H9 (cell line): ENCODE measurements around the gene RBMY1A1. TPM values are rescaled to one million over a fixed set of nuclear protein-coding genes. Genes with fewer than 3 reads are reported as not detected.
"Not testable (repeated sequence)": the region's sequence is repeated elsewhere in the genome, so short reads cannot be mapped to it uniquely, and the experiment has no call there.

ENCODE experiments used
- DNase-seq: peaks from one replicate; pipeline ENCODE4 v3.0.0-alpha.2; 2017
- H2AFZ ChIP-seq: one replicate; pipeline ENCODE4 v1.6.1; 2013; ENCODE audit warnings: mild to moderate bottlenecking, low read length, control low read depth, moderate library complexity
- H2AK5ac ChIP-seq: 2 replicates; pipeline ENCODE4 v1.6.1; 2013; ENCODE audit warnings: low read length, control low read depth, mixed read lengths; ENCODE audit not compliant: insufficient read length
- H2BK120ac ChIP-seq: one replicate; pipeline ENCODE4 v1.6.1; 2013; ENCODE audit warnings: low read depth, mild to moderate bottlenecking, low read length, control low read depth, inconsistent platforms; ENCODE audit not compliant: poor library complexity, severe bottlenecking
- H2BK12ac ChIP-seq: 2 replicates; pipeline ENCODE4 v1.6.1; 2013; ENCODE audit warnings: low read length, control low read depth, mixed read lengths, low read depth; ENCODE audit not compliant: insufficient read length
- H2BK15ac ChIP-seq: 2 replicates; pipeline ENCODE4 v1.6.1; 2013; ENCODE audit warnings: low read depth, low read length, control low read depth
- H2BK20ac ChIP-seq: one replicate; pipeline ENCODE4 v1.6.1; 2013; ENCODE audit warnings: low read depth, mild to moderate bottlenecking, low read length, control low read depth, inconsistent platforms; ENCODE audit not compliant: poor library complexity, severe bottlenecking
- H2BK5ac ChIP-seq: 2 replicates; pipeline ENCODE4 v1.6.1; 2013; ENCODE audit warnings: low read length, control low read depth, mixed read lengths; ENCODE audit not compliant: insufficient read length
- H3K14ac ChIP-seq: 2 replicates; pipeline ENCODE4 v1.6.1; 2013; ENCODE audit warnings: low read length, control low read depth; ENCODE audit not compliant: insufficient read depth
- H3K18ac ChIP-seq: 2 replicates; pipeline ENCODE4 v1.6.1; 2013; ENCODE audit warnings: low read depth, mild to moderate bottlenecking, mixed read lengths, low read length, control low read depth; ENCODE audit not compliant: insufficient read length
- H3K23ac ChIP-seq: 2 replicates; pipeline ENCODE4 v1.6.1; 2013; ENCODE audit warnings: low read length, control low read depth, mixed read lengths, low read depth; ENCODE audit not compliant: insufficient read length
- H3K23me2 ChIP-seq: 2 replicates; pipeline ENCODE4 v1.6.1; 2013; ENCODE audit warnings: low read depth, mild to moderate bottlenecking, mixed read lengths, low read length, control low read depth; ENCODE audit not compliant: insufficient read length, poor library complexity, severe bottlenecking
- H3K27ac ChIP-seq: 2 replicates; pipeline ENCODE4 v1.5.1; 2013; ENCODE audit warnings: low read length, control low read depth, mixed read lengths, low read depth; ENCODE audit not compliant: insufficient read length
- H3K27me3 ChIP-seq: 2 replicates; pipeline ENCODE4 v1.6.1; 2013; ENCODE audit warnings: low read length, control low read depth, inconsistent platforms; ENCODE audit not compliant: insufficient read depth
- H3K4ac ChIP-seq: 2 replicates; pipeline ENCODE4 v1.6.1; 2013; ENCODE audit warnings: low read depth, mild to moderate bottlenecking, control low read depth, inconsistent platforms, low read length, moderate library complexity
- H3K4me1 ChIP-seq: 2 replicates; pipeline ENCODE4 v1.6.1; 2013; ENCODE audit warnings: low read length, control low read depth, inconsistent platforms; ENCODE audit not compliant: insufficient read depth
- H3K4me2 ChIP-seq: 2 replicates; pipeline ENCODE4 v1.6.1; 2013; ENCODE audit warnings: low read length, control low read depth, mixed read lengths; ENCODE audit not compliant: insufficient read length, insufficient read depth
- H3K56ac ChIP-seq: 2 replicates; pipeline ENCODE4 v1.6.1; 2013; ENCODE audit warnings: low read depth, mild to moderate bottlenecking, mixed read lengths, low read length, control low read depth; ENCODE audit not compliant: insufficient read length
- H3K79me1 ChIP-seq: 2 replicates; pipeline ENCODE4 v1.6.1; 2013; ENCODE audit warnings: low read depth, mild to moderate bottlenecking, moderate library complexity, low read length, control low read depth, inconsistent platforms; ENCODE audit not compliant: insufficient read depth, poor library complexity, severe bottlenecking
- H3K79me2 ChIP-seq: 2 replicates; pipeline ENCODE4 v1.6.1; 2013; ENCODE audit warnings: low read length, control low read depth, inconsistent platforms; ENCODE audit not compliant: insufficient read depth
- H3K9ac ChIP-seq: 2 replicates; pipeline ENCODE4 v1.6.1; 2013; ENCODE audit warnings: low read length, control low read depth, mixed read lengths; ENCODE audit not compliant: insufficient read length; ENCODE audit errors: extremely low read depth
- H3K9me3 ChIP-seq: one replicate; pipeline ENCODE4 v1.6.1; 2013; ENCODE audit warnings: low read depth, low read length, inconsistent platforms; ENCODE audit not compliant: control insufficient read depth
- H3T11ph ChIP-seq: one replicate; pipeline ENCODE4 v1.6.1; 2013; ENCODE audit warnings: mild to moderate bottlenecking, low read length, control low read depth, inconsistent platforms
- H4K20me1 ChIP-seq: one replicate; pipeline ENCODE4 v1.6.1; 2013; ENCODE audit not compliant: control insufficient read depth, insufficient read length, insufficient read depth
- H4K5ac ChIP-seq: 2 replicates; pipeline ENCODE4 v1.6.1; 2013; ENCODE audit warnings: low read depth, mild to moderate bottlenecking, mixed read lengths, low read length, control low read depth; ENCODE audit not compliant: insufficient read length
- H4K8ac ChIP-seq: replicated peaks from 2 replicates; pipeline ENCODE4 v1.6.1; 2013; ENCODE audit warnings: low read length, control low read depth, mixed read lengths, low read depth; ENCODE audit not compliant: insufficient read length
- H4K91ac ChIP-seq: 2 replicates; pipeline ENCODE4 v1.6.1; 2013; ENCODE audit warnings: low read depth, mild to moderate bottlenecking, moderate library complexity, mixed read lengths, low read length, control low read depth; ENCODE audit not compliant: insufficient read length
- H3K27ac Mint-ChIP-seq, 3 experiments: 2 replicates in 2 of 3; 3 replicates in 1 of 3; pipeline ENCODE4 v1.8.0; 2020 to 2021; ENCODE audit warnings: mixed read lengths in 3 of 3, mild to moderate bottlenecking in 1 of 3, moderate library complexity in 1 of 3
- H3K27me3 Mint-ChIP-seq: 2 replicates; pipeline ENCODE4 v1.8.0; 2021; ENCODE audit warnings: low read depth, mild to moderate bottlenecking, moderate library complexity, mixed read lengths
- H3K36me3 Mint-ChIP-seq, 3 experiments: 2 replicates in 2 of 3; 3 replicates in 1 of 3; pipeline ENCODE4 v1.8.0; 2020 to 2021; ENCODE audit warnings: low read depth in 3 of 3, mixed read lengths in 3 of 3; ENCODE audit not compliant: insufficient read depth in 1 of 3
- H3K4me1 Mint-ChIP-seq, 2 experiments: 2 replicates each; pipeline ENCODE4 v1.8.0; 2020; ENCODE audit warnings: mixed read lengths in 2 of 2
- H3K4me3 Mint-ChIP-seq, 2 experiments: 2 replicates in 1 of 2; 3 replicates in 1 of 2; pipeline ENCODE4 v1.8.0; 2020 to 2021; ENCODE audit warnings: mild to moderate bottlenecking in 2 of 2, mixed read lengths in 2 of 2, moderate library complexity in 1 of 2
- H3K9me3 Mint-ChIP-seq, 2 experiments: 2 replicates in 1 of 2; 3 replicates in 1 of 2; pipeline ENCODE4 v1.8.0; 2020; ENCODE audit warnings: mild to moderate bottlenecking in 2 of 2, mixed read lengths in 2 of 2, moderate library complexity in 1 of 2
- WGBS: extraction: QIAGEN DNeasy Blood & Tissue Kit; methylation state at CpG from one replicate; pipeline ENCODE4 v1.1.7; 2013; ENCODE audit warnings: missing lambda C conversion rate, low lambda C conversion rate, mixed read lengths; ENCODE audit not compliant: insufficient read length; ENCODE audit errors: extremely low coverage; 5-methylcytosine and 5-hydroxymethylcytosine counted together
- total RNA-seq: library from RNA; stranded (reverse); gene quantifications from 2 replicates; pipeline ENCODE4 v1.2.1, GENCODE V29; 2021
- TF ChIP-seq, protein P1 (sequence below): fragments of 200-600 bp; sonication (generic); conservative IDR thresholded peaks from 3 replicates; pipeline ENCODE4 v1.8.0; 2021; ENCODE audit warnings: antibody characterized with exemption, mild to moderate bottlenecking

Gene RBMY1A1
- total RNA-seq, 1 experiment from 2014 or later, result not detected

DNA sequence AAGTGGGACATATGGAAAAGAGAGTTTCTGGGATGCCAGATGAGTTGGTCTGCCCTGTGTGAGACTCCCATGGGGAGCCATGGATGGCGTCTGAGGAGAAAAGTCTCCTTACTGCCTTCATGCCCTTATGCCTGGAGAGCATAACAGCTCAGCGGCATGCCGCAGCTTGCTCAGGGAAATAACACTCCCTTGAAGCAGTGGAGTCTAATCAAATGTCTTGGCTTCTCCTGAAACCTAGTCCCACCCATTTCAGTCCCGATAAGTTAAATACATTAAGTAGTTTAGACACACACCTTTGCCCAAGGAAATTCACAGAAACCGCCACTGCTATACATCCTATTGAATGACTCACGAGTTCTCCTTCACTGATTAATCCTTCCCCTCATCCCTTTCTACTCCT is 50.8 kb downstream of the RBMY1A1 start:
- Histone ChIP-seq H2BK5ac (no peak overlapping the region), H4K20me1 (no peaks in the 10 kb centered on the region), H3K79me2 (no peaks in the 10 kb centered on the region), H3K79me1 (no peaks in the 10 kb centered on the region), H3K14ac (no peak overlapping the region), H3K4me1 (no peaks in the 10 kb centered on the region), H3T11ph (no peak overlapping the region), H3K56ac (no peak overlapping the region), H2AK5ac (no peak overlapping the region), H3K23me2 (no peaks in the 10 kb centered on the region), H3K27me3 (no peaks in the 10 kb centered on the region), H2BK12ac (no peak overlapping the region), H3K27ac (no peak overlapping the region), H3K4ac (no peak overlapping the region), H2BK15ac (no peak overlapping the region), H2AFZ (no peak overlapping the region), H4K91ac (no peak overlapping the region), H4K8ac (no peak overlapping the region), H4K5ac (no peak overlapping the region), H3K9me3 (no peaks in the 10 kb centered on the region), H2BK20ac (no peak overlapping the region), H3K4me2 (no peak overlapping the region), H3K9ac (no peak overlapping the region), H3K18ac (no peak overlapping the region), H2BK120ac (no peak overlapping the region), H3K23ac (no peak overlapping the region)
- H3K4me3 Mint-ChIP-seq, result no peak overlapping the region
- TF ChIP-seq, protein P1, sequence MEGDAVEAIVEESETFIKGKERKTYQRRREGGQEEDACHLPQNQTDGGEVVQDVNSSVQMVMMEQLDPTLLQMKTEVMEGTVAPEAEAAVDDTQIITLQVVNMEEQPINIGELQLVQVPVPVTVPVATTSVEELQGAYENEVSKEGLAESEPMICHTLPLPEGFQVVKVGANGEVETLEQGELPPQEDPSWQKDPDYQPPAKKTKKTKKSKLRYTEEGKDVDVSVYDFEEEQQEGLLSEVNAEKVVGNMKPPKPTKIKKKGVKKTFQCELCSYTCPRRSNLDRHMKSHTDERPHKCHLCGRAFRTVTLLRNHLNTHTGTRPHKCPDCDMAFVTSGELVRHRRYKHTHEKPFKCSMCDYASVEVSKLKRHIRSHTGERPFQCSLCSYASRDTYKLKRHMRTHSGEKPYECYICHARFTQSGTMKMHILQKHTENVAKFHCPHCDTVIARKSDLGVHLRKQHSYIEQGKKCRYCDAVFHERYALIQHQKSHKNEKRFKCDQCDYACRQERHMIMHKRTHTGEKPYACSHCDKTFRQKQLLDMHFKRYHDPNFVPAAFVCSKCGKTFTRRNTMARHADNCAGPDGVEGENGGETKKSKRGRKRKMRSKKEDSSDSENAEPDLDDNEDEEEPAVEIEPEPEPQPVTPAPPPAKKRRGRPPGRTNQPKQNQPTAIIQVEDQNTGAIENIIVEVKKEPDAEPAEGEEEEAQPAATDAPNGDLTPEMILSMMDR, result no peak
- no peaks in the 10 kb centered on the region for H3K27me3 Mint-ChIP-seq
- WGBS, result no CpG with 5 or more reads among the region's 6 CpGs
- H3K9me3 Mint-ChIP-seq, result no peaks in the 10 kb centered on the region
- H3K27ac Mint-ChIP-seq, result no peak overlapping the region
- H3K36me3 Mint-ChIP-seq, result no peaks in the 10 kb centered on the region
- no peaks in the 10 kb centered on the region for H3K4me1 Mint-ChIP-seq
- no peak for DNase-seq

DNA sequence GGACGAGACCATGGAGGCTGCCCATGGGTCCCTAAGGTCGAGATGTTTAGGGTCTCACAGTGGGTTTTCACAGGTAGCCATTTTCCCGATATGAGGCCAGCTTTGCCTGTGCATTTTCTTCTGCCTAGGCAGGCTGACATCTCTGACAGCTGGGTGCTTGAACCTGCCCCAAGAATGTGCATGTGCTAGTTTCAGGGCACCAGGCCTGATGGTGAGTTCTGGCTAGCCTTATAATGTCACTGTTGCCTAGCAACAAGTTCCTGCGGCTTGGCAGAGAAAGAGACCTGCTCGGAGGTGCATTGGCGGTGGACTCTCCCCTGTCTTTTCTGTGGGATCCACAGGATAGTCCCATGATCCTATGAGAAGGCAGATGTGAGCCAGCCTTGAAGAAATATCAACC is 51.8 kb downstream of the RBMY1A1 start:
- not testable (repeated sequence) for H3K27me3 ChIP-seq, H4K20me1 ChIP-seq, H3K9me3 ChIP-seq, H3K4me1 Mint-ChIP-seq, H3K9ac ChIP-seq, H3K18ac ChIP-seq, H2BK15ac ChIP-seq, H2BK120ac ChIP-seq, H4K8ac ChIP-seq, H2AK5ac ChIP-seq, H2BK20ac ChIP-seq, H3K79me2 ChIP-seq, H3K27ac Mint-ChIP-seq, DNase-seq, H3K27ac ChIP-seq, H2BK12ac ChIP-seq, H4K91ac ChIP-seq, H3T11ph ChIP-seq, H2BK5ac ChIP-seq, H4K5ac ChIP-seq, H2AFZ ChIP-seq, H3K4me3 Mint-ChIP-seq, H3K4me1 ChIP-seq, H3K27me3 Mint-ChIP-seq, H3K79me1 ChIP-seq, H3K36me3 Mint-ChIP-seq, H3K23me2 ChIP-seq, H3K4me2 ChIP-seq, H3K14ac ChIP-seq, H3K4ac ChIP-seq, H3K23ac ChIP-seq, H3K9me3 Mint-ChIP-seq, H3K56ac ChIP-seq
- WGBS, result no CpG with 5 or more reads among the region's 6 CpGs
